ENCODE measurements around the gene TGFBR3.

Gene TGFBR3

DNA sequence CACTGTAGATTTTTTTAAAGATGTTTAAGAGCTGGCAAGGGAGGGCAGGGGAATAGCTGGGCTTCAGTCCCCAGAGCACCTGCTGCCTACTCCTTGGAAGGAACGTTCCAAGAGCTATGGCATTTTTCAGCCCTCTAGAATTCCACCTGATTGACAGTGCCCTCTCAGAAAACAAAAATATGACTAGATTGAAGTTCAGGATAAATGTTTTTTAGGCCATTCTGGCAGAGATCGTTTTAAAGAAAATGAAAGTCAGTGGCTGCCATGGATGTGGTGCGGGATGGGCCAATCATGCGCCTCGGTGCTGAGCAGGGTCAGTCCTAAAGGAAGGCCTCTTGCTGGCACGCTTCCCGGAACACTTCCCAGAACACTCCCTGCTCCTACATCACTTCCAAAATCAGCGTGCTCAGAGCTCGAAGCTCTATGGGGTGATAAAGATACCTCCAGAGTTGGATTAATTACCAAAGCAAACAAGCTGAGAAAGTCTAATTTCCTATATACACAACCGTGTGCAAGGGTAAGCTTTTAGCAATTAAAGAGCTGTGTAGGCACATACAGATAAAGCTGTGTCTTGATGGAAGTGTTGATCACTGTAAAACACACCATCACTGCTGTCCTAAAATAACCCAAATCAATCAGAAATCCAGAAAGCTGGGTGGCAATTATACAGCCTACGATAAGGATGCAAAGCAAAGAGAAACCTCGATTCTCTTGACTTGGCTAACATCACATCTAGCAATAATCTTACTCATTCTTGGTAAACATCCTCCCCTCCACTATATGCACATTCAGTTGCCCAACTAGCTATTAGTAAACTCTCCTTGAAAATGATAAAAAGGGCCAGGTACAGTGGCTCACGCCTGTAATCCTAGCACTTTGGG, 34.6 kb downstream of the TGFBR3 start:
- Histone ChIP-seq H3K9me3 (ENCODE audit: control extremely low read depth in 1 of 5, control insufficient read depth in 4 of 5, insufficient read depth in 2 of 5, low read depth in 1 of 5, low read length in 4 of 5) (no peaks in the 10 kb centered on the region), H3K27me3 (replicated peaks in 2 of 5; ENCODE audit: control insufficient read depth in 4 of 5, insufficient read depth in 5 of 5, low read length in 4 of 5) (no peaks in the 10 kb centered on the region), H3K36me3 (ENCODE audit: control insufficient read depth in 4 of 4, insufficient read depth in 4 of 4, low read length in 3 of 4) (no peaks in the 10 kb centered on the region), H3K4me1 (ENCODE audit: control extremely low read depth in 1 of 4, control insufficient read depth in 4 of 4, insufficient read depth in 4 of 4, low read length in 3 of 4) (no peaks in the 10 kb centered on the region), H3K4me3 (ENCODE audit: control insufficient read depth in 1 of 7, extremely low read depth in 1 of 7, insufficient read depth in 4 of 7, low read depth in 2 of 7, low read length in 6 of 7) (no peak overlapping the region), H3K27ac (ENCODE audit: insufficient read depth in 1 of 2, low read depth in 1 of 2, low read length in 2 of 2, poor library complexity in 1 of 2, severe bottlenecking in 2 of 2) (no peak overlapping the region)
- 92% methylated on average over 10 of the region's 13 CpGs for WGBS (ENCODE audit: insufficient coverage)
- no peak for DNase-seq
- ChIA-PET POLR2A (no interaction called here), CTCF (interaction anchor here (0.9 to 1.3 kb wide), 2 partner anchors 9 to 350 kb away, joined by 3 read pairs; no protein-coding TSS in a partner anchor)

DNA sequence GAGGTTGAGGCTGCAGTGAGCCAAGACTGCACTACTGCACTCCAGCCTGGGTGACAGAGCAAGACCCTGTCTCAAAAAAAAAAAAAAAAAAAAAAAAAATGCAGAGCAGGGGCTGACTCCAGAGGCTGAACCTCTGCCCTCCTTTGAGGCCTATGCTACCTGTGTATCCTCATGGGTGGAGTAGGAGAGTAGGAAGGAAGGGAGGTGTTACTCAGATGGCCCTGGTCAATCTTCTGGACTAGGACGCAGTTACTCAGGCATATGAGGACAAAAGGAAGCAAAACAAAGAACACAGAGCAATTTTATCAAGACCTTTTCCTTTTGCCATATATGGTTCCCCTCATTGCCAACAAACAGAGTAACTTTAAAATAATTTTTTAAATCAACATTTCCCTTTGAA, 35.2 kb downstream of the TGFBR3 start:
- no peak overlapping the region for H3K27ac ChIP-seq (ENCODE audit: insufficient read depth in 1 of 2, low read depth in 1 of 2, low read length in 2 of 2, poor library complexity in 1 of 2, severe bottlenecking in 2 of 2)
- no peak overlapping the region for H3K4me3 ChIP-seq (ENCODE audit: control insufficient read depth in 1 of 7, extremely low read depth in 1 of 7, insufficient read depth in 4 of 7, low read depth in 2 of 7, low read length in 6 of 7)
- H3K9me3 ChIP-seq (ENCODE audit: control extremely low read depth in 1 of 5, control insufficient read depth in 4 of 5, insufficient read depth in 2 of 5, low read depth in 1 of 5, low read length in 4 of 5) = no peaks in the 10 kb centered on the region
- H3K36me3 ChIP-seq (ENCODE audit: control insufficient read depth in 4 of 4, insufficient read depth in 4 of 4, low read length in 3 of 4) = no peaks in the 10 kb centered on the region
- DNase-seq = no peak
- H3K4me1 ChIP-seq (ENCODE audit: control extremely low read depth in 1 of 4, control insufficient read depth in 4 of 4, insufficient read depth in 4 of 4, low read length in 3 of 4) = peaks cover 0 to 4% (median under 1%) of the 10 kb centered on the region in 4 experiments
- no peaks in the 10 kb centered on the region for H3K27me3 ChIP-seq (replicated peaks in 2 of 5; ENCODE audit: control insufficient read depth in 4 of 5, insufficient read depth in 5 of 5, low read length in 4 of 5)
- ChIA-PET POLR2A (no interaction called here), CTCF (interaction anchor here (1.3 kb wide), 1 partner anchor 9 kb away, joined by 3 read pairs; no protein-coding TSS in a partner anchor)
- 71% methylated on average over 1 of the region's 1 CpG for WGBS (ENCODE audit: insufficient coverage)

DNA sequence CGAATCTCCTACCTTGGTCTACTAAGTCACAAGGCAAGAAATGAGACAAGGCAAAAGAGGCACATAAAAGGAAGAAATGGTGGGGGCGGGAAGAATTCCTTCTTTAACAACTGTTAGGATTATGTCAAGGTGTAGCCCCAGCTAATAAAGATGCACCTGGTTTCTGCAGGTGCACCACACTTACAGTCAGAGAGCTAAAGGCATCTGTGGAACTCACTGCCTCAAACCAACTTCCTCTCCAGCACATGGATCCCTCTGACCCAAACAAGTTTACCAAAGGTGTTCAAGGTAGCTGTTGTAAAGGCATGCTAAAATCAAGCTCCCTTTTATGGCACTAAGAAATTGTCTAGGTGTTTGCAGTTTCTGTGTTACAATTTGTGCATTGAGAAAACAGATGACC, 38.1 kb downstream of the TGFBR3 start:
- POLR2A ChIA-PET = no interaction called here
- Histone ChIP-seq H3K36me3 (ENCODE audit: control insufficient read depth in 4 of 4, insufficient read depth in 4 of 4, low read length in 3 of 4) (no peaks in the 10 kb centered on the region), H3K27me3 (replicated peaks in 2 of 5; ENCODE audit: control insufficient read depth in 4 of 5, insufficient read depth in 5 of 5, low read length in 4 of 5) (no peaks in the 10 kb centered on the region), H3K4me3 (ENCODE audit: control insufficient read depth in 1 of 7, extremely low read depth in 1 of 7, insufficient read depth in 4 of 7, low read depth in 2 of 7, low read length in 6 of 7) (no peak overlapping the region), H3K9me3 (ENCODE audit: control extremely low read depth in 1 of 5, control insufficient read depth in 4 of 5, insufficient read depth in 2 of 5, low read depth in 1 of 5, low read length in 4 of 5) (peaks cover 0 to 9% (median 0%) of the 10 kb centered on the region in 5 experiments), H3K4me1 (ENCODE audit: control extremely low read depth in 1 of 4, control insufficient read depth in 4 of 4, insufficient read depth in 4 of 4, low read length in 3 of 4) (peaks cover 0 to 5% (median 2%) of the 10 kb centered on the region in 4 experiments), H3K27ac (ENCODE audit: insufficient read depth in 1 of 2, low read depth in 1 of 2, low read length in 2 of 2, poor library complexity in 1 of 2, severe bottlenecking in 2 of 2) (no peak overlapping the region)
- 100% methylated on average over 2 of the region's 2 CpGs for WGBS (ENCODE audit: insufficient coverage)
- CTCF ChIA-PET = no interaction called here
- DNase-seq = no peak

DNA sequence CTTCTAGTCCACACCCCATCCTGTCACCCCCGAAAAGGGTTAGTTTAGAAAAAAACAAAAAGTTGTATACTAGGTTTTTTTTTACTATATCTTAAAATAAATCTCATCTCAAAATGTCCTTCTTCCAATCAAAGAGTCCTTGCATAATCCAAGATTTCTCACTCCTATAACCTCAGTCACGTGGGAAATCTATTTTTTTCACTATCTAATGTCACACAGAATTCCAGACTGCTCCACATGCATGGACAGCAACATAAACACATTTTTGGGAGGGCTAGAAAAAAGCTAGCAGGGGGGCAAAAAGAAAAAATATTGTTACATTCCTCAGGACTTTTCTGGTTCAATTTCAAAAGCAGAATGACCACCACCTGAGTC, 39.3 kb downstream of the TGFBR3 start:
- no peaks in the 10 kb centered on the region for H3K27me3 ChIP-seq (replicated peaks in 2 of 5; ENCODE audit: control insufficient read depth in 4 of 5, insufficient read depth in 5 of 5, low read length in 4 of 5)
- DNase-seq = no peak
- H3K27ac ChIP-seq (ENCODE audit: insufficient read depth in 1 of 2, low read depth in 1 of 2, low read length in 2 of 2, poor library complexity in 1 of 2, severe bottlenecking in 2 of 2) = no peak overlapping the region
- peaks cover 0 to 5% (median 2%) of the 10 kb centered on the region in 4 experiments for H3K4me1 ChIP-seq (ENCODE audit: control extremely low read depth in 1 of 4, control insufficient read depth in 4 of 4, insufficient read depth in 4 of 4, low read length in 3 of 4)
- H3K4me3 ChIP-seq (ENCODE audit: control insufficient read depth in 1 of 7, extremely low read depth in 1 of 7, insufficient read depth in 4 of 7, low read depth in 2 of 7, low read length in 6 of 7) = no peak overlapping the region
- H3K9me3 ChIP-seq (ENCODE audit: control extremely low read depth in 1 of 5, control insufficient read depth in 4 of 5, insufficient read depth in 2 of 5, low read depth in 1 of 5, low read length in 4 of 5) = peaks cover 0 to 9% (median 0%) of the 10 kb centered on the region in 5 experiments
- ChIA-PET POLR2A (no interaction called here), CTCF (interaction anchor here (1.3 kb wide), 2 partner anchors 56 to 104 kb away, joined by 3 read pairs; no protein-coding TSS in a partner anchor)
- H3K36me3 ChIP-seq (ENCODE audit: control insufficient read depth in 4 of 4, insufficient read depth in 4 of 4, low read length in 3 of 4) = no peaks in the 10 kb centered on the region
- WGBS (ENCODE audit: insufficient coverage) = no CpG with 5 or more reads among the region's 2 CpGs

DNA sequence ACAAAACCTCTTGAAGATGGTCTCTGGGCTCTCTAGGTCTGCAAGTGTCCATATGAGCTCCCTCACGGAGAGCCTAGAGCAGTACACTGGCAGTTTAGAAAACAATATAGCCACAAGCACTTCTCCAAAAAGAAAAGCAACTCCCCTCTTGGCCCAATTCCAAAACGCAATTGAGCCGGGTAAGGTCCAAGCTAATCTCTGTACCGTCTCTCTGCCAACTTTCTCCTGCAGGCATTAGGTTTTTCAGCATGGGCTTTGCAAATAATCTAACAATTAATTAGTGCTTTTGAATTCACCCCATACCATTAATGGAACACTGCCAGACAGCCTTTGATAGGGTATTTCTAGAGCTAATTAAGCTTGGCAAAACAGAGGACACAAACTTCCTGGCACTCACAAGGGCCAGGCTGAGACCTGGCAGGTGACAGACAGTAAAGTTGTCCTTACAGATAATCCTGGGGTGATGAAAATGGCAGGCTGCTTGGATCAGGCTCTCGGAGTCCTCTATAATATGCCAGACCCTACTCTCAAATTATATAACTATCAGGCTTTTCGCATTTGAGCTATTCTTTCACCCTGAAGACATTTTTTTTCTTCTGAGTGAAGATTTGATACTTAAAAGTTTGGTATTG, 39.8 kb downstream of the TGFBR3 start:
- DNase-seq = peak; percentile 57 to 80 (median 77)
- ChIA-PET CTCF (interaction anchor here (1.3 kb wide), 2 partner anchors 55 to 104 kb away, joined by 3 read pairs; no protein-coding TSS in a partner anchor), POLR2A (interaction anchor here (1.1 kb wide), 1 partner anchor 32 kb away, joined by 3 read pairs; no protein-coding TSS in a partner anchor)
- Histone ChIP-seq H3K27me3 (replicated peaks in 2 of 5; ENCODE audit: control insufficient read depth in 4 of 5, insufficient read depth in 5 of 5, low read length in 4 of 5) (no peaks in the 10 kb centered on the region), H3K9me3 (ENCODE audit: control extremely low read depth in 1 of 5, control insufficient read depth in 4 of 5, insufficient read depth in 2 of 5, low read depth in 1 of 5, low read length in 4 of 5) (peaks cover 0 to 9% (median 0%) of the 10 kb centered on the region in 5 experiments), H3K4me1 (ENCODE audit: control extremely low read depth in 1 of 4, control insufficient read depth in 4 of 4, insufficient read depth in 4 of 4, low read length in 3 of 4) (peaks cover 0 to 5% (median 2%) of the 10 kb centered on the region in 4 experiments), H3K27ac (ENCODE audit: insufficient read depth in 1 of 2, low read depth in 1 of 2, low read length in 2 of 2, poor library complexity in 1 of 2, severe bottlenecking in 2 of 2) (no peak overlapping the region), H3K4me3 (ENCODE audit: control insufficient read depth in 1 of 7, extremely low read depth in 1 of 7, insufficient read depth in 4 of 7, low read depth in 2 of 7, low read length in 6 of 7) (no peak overlapping the region), H3K36me3 (ENCODE audit: control insufficient read depth in 4 of 4, insufficient read depth in 4 of 4, low read length in 3 of 4) (no peaks in the 10 kb centered on the region)
- 33% methylated on average over 3 of the region's 6 CpGs for WGBS (ENCODE audit: insufficient coverage)

DNA sequence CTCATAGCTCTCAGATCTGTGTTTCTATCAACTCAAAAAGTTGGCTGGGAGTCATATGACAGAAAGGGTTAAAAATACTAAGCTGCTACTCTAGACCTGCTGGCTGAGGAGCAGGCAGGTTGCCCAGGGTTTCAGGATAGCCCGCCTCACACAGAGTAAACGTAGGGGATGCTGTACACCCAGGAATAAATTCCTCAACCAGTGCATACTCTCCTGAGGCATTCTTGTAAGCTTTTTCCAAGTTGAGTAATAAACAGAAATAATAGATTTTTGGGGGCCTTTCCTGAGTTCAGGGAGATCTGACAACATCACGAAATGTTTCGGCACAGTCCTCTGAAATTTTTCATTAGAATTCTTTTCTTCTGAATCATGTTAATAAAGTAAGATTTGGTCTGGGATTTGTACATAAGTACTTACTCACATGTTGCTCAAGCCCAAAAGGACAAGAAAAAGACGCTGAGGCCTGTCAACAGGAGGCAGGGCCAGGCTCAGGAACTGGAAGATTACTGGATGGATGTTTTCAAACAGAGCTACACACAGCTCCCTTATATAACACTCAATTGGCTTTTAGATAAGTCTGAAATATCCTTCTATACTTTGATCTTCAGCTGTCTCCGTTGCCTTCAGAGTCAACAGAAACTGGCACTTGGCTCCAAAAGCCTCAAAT, 41.0 kb downstream of the TGFBR3 start:
- no peak overlapping the region for H3K27ac ChIP-seq (ENCODE audit: insufficient read depth in 1 of 2, low read depth in 1 of 2, low read length in 2 of 2, poor library complexity in 1 of 2, severe bottlenecking in 2 of 2)
- no peaks in the 10 kb centered on the region for H3K27me3 ChIP-seq (replicated peaks in 2 of 5; ENCODE audit: control insufficient read depth in 4 of 5, insufficient read depth in 5 of 5, low read length in 4 of 5)
- CTCF ChIA-PET = no interaction called here
- DNase-seq = no peak
- no peak overlapping the region for H3K4me3 ChIP-seq (ENCODE audit: control insufficient read depth in 1 of 7, extremely low read depth in 1 of 7, insufficient read depth in 4 of 7, low read depth in 2 of 7, low read length in 6 of 7)
- peaks cover 0 to 5% (median 2%) of the 10 kb centered on the region in 4 experiments for H3K4me1 ChIP-seq (ENCODE audit: control extremely low read depth in 1 of 4, control insufficient read depth in 4 of 4, insufficient read depth in 4 of 4, low read length in 3 of 4)
- H3K9me3 ChIP-seq (ENCODE audit: control extremely low read depth in 1 of 5, control insufficient read depth in 4 of 5, insufficient read depth in 2 of 5, low read depth in 1 of 5, low read length in 4 of 5) = peaks cover 0 to 9% (median 0%) of the 10 kb centered on the region in 5 experiments
- POLR2A ChIA-PET = interaction anchor here (1.1 kb wide), 1 partner anchor 33 kb away, joined by 3 read pairs; no protein-coding TSS in a partner anchor
- WGBS (ENCODE audit: insufficient coverage) = 100% methylated on average over 1 of the region's 6 CpGs
- no peaks in the 10 kb centered on the region for H3K36me3 ChIP-seq (ENCODE audit: control insufficient read depth in 4 of 4, insufficient read depth in 4 of 4, low read length in 3 of 4)

Data from common myeloid progenitor, CD34-positive (primary cell).